Keratinocyte (primary cell): Measurements from ENCODE around the gene MLX.

Experiments used
- CTCF ChIP-seq, 3 experiments: IDR thresholded peaks in 1 of 3; conservative IDR thresholded peaks in 1 of 3; optimal IDR thresholded peaks in 1 of 3; 2 replicates in 2 of 3; 3 replicates in 1 of 3; pipeline versions ENCODE3 to v1.5.1; 2011; ENCODE audit warnings: low read length in 3 of 3, mild to moderate bottlenecking in 3 of 3, moderate library complexity in 2 of 3, control low read depth in 1 of 3, inconsistent platforms in 1 of 3; ENCODE audit not compliant: insufficient read depth in 2 of 3; ENCODE audit errors: extremely low read depth in 1 of 3
- EZH2 ChIP-seq: IDR thresholded peaks from one replicate; pipeline ENCODE4 v1.6.1; 2012; ENCODE audit warnings: inconsistent platforms, mild to moderate bottlenecking, low read length, moderate library complexity

DNA sequence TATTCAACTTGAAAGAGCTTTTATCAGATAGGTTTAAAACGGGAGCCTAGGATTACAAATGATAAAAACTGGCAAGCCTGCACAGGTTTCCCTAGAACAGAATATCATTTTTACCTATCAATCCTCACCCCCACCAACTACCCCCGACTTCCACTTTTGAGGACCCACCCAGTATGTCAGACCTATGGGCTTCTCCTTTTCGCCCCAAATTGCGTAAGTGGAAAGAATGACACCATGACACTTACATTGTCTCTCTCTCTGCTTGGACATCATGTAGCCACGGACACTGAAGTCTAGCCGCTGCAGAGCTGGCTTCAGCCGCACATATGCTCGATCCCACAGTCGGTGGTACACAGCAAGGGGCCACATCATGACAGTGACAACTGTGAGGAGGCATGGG is 18.0 kb downstream of the MLX start:
- no peak for TF ChIP-seq EZH2
- TF ChIP-seq CTCF (optimal IDR thresholded peaks at IDR 0.05 in 1 of 3, IDR thresholded peaks at IDR 0.05 in 1 of 3, conservative IDR thresholded peaks at IDR 0.05 in 1 of 3; ENCODE audit: extremely low read depth in 1 of 3, insufficient read depth in 2 of 3, low read length in 3 of 3), result no peak
